HG02943 (cell line): ENCODE measurements around the gene LPAR3.
"Not testable (repeated sequence)": the region's sequence is repeated elsewhere in the genome, so short reads cannot be mapped to it uniquely, and the experiment has no call there.

Experiments used
- ATAC-seq: cut with Tn5 transposase; IDR thresholded peaks from one replicate; pipeline ENCODE4 v1.9.1; 2021; ENCODE audit warnings: mild to moderate bottlenecking, low read depth, moderate library complexity; ENCODE audit not compliant: unreplicated experiment

Gene LPAR3

DNA sequence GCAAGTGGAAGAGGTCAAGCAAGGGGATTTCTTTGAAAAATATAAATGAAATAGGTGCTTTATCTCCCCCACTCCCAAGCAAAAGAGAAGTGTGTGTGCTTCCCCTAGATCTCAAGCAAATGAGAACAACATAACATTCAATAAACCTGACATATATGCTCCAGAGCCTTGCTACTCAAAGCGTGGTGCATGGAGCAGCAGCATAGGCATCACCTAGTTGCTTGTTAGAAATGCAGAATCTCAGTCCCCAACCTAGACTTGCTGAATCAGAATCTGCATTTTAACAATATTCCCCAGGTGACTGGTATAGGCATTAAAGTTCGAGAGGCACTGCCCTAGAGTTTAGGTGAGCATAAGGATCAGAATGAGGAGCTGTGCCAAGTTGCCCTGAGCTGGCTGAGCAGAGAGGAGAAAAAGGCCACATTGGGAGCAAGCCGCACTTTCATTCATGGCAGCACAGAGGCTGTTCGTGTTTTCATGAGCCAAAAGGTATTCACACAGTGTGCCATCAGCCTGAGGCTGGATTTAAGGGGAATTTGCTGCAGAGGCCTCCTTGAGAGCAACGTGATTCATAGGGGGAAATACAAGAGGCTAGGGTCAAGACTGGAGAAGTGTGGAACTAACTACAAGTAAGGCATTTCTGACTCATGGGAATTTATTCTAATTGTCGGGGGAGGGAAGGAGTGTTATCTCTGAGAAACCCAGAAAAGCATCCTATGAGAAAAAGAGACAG, 14.3 kb upstream of the LPAR3 start:
- no peak for ATAC-seq

- not testable (repeated sequence) for ATAC-seq
Observed at GRCh38 chr1:84902727-84903126, 9.7 kb upstream of the LPAR3 start.

DNA sequence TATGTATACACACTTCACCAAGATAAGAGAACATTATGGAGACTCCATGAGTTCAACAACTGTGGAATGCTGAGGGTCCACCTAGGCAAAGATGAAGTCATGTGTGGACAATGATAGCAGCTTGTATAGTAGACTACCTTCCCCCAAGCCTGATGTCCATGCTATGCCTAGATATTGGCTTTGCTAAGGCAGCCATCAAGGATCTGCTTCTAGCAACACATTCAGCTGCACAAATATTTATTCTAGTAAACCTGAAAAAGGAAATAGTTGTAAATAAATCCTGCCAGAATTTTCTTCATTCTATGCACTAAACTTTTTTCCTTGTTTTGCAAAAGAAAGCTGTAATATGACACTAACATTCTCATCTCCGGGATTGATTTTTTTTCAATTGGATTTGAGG, 7.0 kb upstream of the LPAR3 start:
- no peak for ATAC-seq

GRCh38 chr1:84896279-84896678, 3.3 kb upstream of the LPAR3 start:
- ATAC-seq, result no peak

DNA sequence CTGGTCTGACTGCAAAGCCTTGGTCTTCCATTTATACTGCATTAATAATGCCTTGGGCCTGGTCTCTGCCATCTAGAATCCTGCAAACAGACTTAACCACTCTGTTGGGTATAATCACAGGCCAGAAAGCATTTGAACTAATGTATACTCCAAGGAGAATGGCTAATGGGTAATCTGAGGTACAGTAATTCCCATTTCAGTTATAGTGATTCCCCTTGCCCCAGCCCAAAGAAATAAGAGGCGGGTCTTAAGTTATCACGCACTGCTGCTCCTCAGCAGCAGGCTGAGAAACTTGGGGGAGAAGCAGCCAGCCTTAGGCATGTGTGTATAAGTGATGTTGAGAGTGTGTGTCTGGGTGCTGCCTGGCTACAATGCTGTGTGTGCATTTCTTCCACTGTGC, 2.4 kb downstream of the LPAR3 start:
- no peak for ATAC-seq

DNA sequence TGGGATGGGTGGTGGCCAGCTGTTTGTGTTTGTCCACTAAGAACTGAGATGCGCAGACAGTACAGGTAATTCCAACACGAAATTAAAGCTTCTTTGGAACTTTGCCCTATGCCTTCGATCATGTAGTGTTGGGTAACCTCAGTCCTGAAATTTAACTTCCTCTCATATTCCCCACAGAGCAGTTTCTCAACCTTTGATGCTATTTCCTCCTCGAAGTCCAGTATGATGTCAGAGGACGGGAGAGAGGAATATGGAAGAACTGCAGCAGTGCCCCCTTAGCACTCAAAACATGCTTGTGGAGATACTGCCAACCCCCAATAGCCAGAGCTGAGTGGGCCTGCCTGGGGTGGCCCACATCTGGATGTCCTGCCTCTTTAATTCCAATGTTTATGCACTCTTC, 3.6 kb downstream of the LPAR3 start:
- no peak for ATAC-seq

- no peak for ATAC-seq
Observed at GRCh38 chr1:84888753-84889152, 4.3 kb downstream of the LPAR3 start.

DNA sequence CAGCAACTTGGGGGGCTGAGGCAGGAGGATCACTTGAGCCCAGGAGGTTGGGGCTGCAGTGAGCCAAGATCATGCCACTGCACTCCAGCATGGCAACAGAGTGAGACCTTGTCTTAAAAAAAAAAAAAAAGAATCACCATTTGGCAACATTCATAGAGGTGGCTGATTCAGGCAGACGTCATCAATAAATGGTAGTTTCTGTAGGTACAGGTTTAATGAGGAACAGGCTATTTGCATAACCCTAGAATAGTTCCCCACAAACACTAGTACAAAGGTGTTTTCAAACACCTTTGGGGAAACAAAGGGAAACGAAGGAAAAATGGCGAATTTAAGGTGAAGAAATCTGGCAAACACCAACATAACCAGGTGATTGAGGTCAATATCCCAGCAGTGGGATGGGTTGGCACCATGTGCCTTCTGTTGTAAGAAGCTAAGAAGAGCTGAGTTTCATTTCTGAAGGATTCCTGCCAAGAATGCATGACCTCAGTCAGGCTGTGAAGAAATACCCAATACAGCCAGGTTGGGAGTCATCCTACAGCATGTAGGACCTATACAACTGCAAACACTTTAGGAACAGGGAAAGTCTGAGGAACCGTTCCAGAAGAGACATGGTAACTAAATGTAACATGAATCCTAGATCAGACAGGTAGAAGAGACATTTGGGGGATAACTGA, 5.6 kb downstream of the LPAR3 start:
- ATAC-seq, result no peak

- ATAC-seq, result no peak
Observed at GRCh38 chr1:84885469-84885868, 7.5 kb downstream of the LPAR3 start.

GRCh38 chr1:84884671-84885389, 8.2 kb downstream of the LPAR3 start:
- ATAC-seq, result no peak

DNA sequence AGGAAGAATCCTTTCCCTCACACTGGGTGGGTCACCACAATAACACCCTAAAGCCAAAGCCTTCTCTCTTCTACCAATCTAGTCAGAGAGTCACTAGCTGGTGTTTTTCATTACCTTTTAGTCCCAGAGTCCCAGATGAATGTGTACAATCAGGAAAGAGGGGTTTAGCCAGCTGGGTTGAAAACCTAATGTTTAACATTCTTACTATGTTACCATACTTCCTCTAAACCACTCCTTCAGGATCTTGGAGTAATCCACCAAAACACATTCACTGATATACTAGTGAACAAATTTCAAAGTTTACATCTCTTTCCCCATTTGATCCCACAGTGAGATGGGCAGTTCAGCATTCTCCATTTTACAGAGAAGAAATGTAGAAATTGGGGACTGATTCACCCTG, 9.7 kb downstream of the LPAR3 start:
- ATAC-seq, result no peak

DNA sequence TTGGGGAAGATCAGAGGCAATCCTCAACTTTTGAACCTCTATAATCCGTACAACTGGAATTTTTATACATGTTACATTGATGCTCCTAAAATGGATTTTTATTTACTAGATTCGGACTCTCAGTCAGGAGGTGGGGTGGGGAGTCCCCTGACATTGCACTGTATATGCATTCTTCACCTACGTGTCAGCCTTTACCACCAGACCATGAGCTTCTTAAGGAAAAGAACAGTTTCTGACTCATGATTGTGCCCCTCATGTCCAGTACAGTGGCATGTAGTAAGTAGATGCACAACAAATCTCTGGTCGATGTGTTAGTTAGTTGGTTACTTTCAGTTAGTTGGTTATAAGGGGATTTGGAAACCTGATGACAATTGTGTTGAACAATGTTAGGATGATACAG, 15.4 kb downstream of the LPAR3 start:
- ATAC-seq, result no peak

GRCh38 chr1:84876353-84876752, 16.7 kb downstream of the LPAR3 start:
- ATAC-seq, result no peak

DNA sequence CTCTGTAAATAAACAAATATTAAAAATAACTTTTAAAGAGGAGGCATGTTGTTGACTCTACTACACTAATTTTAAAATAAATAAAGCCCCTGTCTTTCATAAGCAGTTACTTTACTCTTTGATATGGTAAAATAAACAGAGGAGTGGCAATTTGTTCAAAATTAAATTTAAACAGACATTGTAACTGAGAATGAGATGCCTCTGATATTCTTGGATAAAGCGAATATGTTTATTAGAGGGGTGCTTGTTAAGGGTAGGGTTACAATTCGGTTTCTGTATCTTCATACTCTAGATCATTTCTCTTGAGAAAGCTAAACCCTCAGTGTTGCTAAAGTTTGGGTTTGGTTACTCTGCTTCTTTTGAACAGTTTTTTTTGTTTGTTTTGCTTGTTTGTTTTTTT, 19.6 kb downstream of the LPAR3 start:
- no peak for ATAC-seq

- ATAC-seq, result no peak
Observed at GRCh38 chr1:84872696-84873355, 20.2 kb downstream of the LPAR3 start.

- ATAC-seq, result no peak
Observed at GRCh38 chr1:84871181-84871580, 21.8 kb downstream of the LPAR3 start.

- no peak for ATAC-seq
Observed at GRCh38 chr1:84870591-84870990, 22.4 kb downstream of the LPAR3 start.

DNA sequence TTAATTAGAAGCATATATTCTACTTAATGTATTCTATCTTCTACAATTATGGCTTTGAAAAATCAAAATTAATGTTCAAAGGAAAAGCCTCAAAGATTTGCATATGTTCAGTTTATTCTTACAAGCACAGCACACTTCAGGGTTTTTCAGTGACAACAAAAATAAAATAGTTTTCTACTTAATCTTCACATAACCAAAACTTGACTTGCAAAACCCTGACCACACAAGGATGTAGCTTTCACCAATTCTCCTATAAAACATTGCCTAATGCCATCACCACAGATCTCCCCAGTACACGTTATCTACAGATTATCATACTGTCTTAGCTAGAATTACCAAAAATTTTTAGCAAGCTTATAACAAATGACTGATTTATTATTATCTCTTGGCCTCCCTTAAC, 23.3 kb downstream of the LPAR3 start:
- ATAC-seq, result no peak

DNA sequence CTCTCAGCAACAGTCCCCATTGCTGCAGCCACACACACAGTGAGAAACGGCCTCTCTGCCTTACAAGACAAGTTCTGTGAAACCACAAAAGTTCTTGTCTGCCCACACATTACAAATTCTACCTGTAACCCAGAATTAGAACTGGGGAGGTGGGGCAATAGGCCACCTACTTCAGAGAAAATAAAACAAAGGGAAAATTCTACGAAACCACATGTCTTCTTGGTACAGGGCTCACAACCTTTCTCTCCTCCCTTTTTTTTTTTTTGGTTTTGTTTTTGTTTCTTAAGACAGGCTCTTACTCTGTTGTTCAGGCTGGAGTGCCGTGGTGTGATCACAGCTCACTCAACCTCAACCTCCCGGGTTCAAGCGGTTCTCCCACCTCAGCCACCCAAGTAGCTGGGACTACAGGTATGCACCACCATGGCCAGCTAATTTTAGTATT, 30.2 kb downstream of the LPAR3 start:
- ATAC-seq, result peak; percentile 82

DNA sequence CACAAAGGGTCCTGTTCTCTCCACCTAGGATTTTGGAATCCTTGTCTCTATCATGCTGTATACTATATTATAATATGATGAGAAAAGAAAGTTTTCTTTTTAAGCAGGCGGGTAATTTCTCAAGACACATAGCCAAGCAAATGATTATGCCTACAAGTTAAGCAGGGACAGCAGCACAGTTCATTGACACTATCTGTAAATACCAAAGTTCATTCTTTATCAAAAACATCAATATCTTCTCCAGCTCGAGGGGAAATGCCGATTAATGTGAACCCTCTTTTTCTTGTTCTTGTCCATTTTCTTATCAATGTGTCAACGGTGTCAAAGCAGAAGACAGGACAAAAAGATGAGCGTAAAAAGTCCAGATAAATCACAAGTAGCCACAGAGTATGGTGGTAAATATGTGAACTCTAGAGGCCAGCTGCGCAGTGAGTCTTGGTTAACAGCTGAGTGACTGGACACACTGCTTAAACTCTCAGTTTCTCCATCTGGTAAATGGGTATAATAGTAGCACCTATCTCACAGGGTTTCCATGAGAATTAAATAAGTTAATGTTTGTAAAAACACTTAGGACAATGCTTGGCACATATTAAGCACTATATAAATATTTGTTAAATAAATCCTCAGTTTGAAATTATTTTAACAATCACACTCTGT, 30.9 kb downstream of the LPAR3 start:
- no peak for ATAC-seq

- ATAC-seq, result no peak
Observed at GRCh38 chr1:84861516-84861915, 31.5 kb downstream of the LPAR3 start.
